GM19438 (cell line): Measurements from ENCODE around the gene SSMEM1.
"Not testable (repeated sequence)": the region's sequence is repeated elsewhere in the genome, so short reads cannot be mapped to it uniquely, and the experiment has no call there.

ENCODE experiments used
- ATAC-seq: cut with Tn5 transposase; IDR thresholded peaks from one replicate; pipeline ENCODE4 v1.9.1; 2021; ENCODE audit warnings: low read depth; ENCODE audit not compliant: unreplicated experiment

SSMEM1 gene

DNA sequence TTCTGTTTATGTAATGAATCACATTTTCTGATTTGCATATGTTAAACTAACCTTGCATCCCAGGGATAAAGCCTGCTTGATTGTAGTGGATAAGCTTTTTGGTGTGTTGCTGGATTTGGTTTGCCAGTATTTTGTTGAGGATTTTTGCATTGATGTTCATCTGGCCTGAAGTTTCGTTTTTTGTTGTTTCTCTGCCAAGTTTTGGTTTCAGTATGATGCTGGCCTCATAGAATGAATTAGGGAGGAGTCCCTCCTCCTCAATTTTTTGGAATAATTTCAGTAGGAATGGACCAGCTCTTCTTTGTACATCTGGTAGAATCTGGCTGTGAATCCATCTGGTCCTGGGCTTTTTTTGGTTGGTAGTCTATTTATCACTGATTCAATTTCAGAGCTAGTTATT, 35.8 kb downstream of the SSMEM1 start:
- not testable (repeated sequence) for ATAC-seq

DNA sequence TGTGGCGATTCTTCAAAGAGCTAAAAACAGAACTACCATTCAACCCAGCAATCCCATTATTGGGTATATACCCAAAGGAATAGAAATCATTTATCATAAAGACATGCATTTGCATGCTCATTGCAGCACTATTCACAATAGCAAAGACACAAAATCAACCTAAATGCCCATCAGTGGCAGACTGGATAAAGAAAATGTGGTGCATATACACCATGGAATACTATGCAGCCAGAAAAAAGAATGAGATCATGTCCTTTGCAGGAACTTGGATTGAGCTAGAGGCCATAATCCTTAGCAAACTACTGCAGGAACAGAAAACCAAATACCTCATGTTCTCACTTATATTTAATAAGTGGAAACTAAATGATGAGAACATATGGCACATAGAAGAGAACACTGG, 38.8 kb downstream of the SSMEM1 start:
- ATAC-seq: not testable (repeated sequence)

DNA sequence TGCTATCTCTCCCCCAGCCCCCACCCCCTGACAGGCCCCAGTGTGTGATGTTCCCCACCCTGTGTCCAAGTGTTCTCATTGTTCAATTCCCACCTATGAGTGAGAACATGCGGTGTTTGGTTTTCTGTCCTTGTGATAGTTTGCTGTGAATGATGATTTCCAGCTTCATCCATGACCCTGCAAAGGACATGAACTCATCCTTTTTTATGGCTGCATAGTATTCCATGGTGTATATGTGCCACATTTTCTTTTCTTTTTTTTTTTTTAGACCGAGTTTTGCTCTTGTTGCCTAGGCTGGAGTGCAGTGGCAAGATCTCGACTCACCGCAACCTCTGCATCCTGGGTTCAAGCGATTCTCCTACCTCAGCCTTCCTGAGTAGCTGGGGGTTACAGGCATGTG, 41.2 kb downstream of the SSMEM1 start:
- not testable (repeated sequence) for ATAC-seq

DNA sequence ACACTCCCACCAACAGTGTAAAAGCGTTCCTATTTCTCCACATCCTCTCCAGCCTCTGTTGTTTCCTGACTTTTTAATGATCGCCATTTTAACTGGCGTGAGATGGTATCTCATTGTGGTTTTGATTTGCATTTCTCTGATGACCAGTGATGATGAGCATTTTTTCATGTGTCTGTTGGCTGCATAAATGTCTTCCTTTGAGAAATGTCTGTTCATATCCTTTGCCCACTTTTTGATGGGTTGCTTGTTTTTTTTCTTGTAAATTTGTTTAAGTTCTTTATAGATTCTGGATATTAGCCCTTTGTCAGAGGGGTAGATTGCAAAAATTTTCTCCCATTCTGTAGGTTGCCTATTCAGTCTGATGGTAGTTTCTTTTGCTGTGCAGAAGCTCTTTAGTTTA, 42.0 kb downstream of the SSMEM1 start:
- ATAC-seq: not testable (repeated sequence)

DNA sequence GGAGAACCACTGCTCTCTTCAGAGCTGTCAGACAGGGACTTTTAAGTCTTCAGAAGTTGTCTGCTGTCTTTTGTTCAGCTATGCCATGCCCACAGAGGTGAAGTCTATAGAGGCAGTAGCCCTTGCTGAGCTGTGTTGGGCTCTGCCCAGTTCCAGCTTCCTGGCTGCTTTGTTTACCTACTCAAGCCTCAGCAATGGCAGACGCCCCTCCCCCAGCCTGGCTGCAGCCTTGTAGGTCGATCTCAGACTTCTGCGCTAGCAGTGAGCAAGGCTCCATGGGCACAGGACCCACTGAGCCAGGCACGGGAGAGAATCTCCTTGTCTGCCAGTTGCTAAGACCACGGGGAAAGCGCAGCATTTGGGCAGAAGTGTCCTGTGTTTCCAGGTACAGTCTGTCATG, 46.9 kb downstream of the SSMEM1 start:
- ATAC-seq: no peak

DNA sequence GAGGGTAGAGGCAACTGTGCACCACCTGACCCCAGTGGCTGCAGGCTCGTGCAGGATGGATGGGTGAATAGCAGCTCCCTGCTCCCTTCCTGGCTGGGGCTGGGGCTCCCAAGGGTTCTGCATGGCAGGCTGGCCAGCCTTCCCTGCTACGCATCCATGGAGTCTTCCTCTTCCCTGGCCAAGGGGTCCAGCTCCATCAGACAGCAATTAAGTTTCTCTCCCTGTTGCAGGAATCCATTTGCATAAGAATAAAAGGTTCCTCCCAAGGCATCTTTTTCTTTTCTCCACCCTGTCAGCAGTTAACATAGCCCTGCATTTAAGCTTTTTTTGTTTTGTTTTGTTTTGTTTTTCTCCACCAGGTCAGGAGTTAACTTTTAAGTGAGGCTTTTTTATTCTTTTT, 49.0 kb downstream of the SSMEM1 start:
- no peak for ATAC-seq

DNA sequence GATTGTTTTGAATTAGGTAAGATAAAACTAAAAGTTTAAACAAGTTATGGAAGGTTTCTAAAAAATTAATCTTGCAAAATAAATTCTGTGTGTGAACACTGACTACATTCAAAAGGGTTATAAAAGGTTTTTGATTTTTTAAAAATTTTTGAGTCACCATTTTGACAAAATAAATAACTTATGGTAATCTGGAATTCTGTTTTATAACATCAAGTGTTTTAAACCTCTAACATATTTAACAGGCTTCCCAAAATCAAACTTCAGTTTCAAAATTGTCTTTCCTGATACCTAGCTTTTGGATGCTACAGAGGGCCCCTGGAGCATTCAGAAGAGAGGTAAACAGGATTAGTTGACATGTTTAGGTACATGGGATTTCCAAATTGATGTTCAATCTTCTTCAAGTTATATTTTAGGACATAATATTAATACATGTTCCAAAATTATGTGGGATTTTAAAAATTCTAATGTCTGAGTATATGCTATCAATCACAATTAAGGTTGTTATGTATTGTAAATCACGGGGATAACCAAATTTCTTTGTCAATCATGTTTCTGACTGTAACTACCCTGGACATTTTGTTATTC, 50.9 kb downstream of the SSMEM1 start:
- ATAC-seq: no peak

DNA sequence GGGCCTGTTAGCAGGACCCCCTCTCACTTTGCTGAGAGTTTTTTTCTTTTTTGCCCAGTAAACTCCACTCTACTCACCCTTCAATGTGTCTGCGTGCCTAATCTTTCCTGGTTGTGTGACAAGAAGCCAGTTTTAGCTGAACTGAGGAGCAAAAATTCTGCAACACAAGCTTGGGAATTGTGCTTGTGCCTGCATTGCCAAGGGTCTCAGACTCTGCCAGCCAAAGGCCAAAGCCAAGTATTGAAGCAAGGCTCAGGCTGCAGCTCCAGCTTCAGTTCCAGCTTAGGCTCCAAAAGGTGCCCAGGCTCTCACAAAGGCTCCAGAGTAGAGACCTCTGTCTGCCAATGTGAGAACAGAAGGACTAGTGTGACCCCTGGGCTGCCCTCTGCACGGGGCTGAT, 54.8 kb downstream of the SSMEM1 start:
- no peak for ATAC-seq

DNA sequence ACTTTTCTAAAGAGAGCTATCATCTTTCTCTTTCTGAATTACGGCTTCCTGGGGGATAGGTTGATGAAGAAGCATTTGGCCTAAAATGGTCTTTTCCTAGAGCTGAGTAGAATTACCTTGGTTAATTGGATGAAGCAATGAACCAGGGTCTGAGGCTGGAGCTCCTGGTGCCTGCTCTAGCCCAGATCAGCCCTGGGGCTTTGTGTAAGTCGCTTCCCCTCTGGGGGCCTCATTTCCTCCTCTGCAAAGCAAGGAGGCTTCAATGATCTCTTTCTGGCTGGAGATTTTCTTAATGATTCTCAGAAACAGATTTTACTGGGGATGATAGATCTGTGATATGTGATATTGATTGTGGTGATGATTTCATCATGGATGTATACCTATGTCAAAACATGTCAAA, 55.5 kb downstream of the SSMEM1 start:
- no peak for ATAC-seq
